Embryonic facial prominence (tissue), 1 donor: ENCODE measurements around the gene SERP2.

Experiments used
- DNase-seq: peaks from one replicate; pipeline ENCODE4 v3.0.0-alpha.2; 2016; ENCODE audit errors: extremely low spot score

SERP2 gene

DNA sequence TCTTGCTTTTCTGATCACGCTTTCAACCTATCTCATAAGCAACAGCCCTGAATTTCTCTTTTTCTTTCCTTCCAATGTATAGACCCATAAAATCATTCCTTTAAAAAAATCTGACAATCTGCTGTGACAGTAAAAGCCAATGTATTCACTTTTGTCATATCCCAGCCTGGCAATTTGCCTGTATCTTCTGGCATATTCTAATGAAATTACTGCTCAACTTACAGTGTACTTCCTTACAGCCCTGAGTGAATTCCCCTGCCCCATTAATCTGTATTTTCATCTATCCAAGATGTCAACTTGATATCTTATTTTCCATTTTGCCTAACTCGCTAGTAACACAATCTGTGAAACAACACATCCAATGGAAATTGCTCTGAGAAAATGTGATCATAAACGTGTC is 18.0 kb upstream of the SERP2 start:
- no peak for DNase-seq

- no peak for DNase-seq
Measured at GRCh38 chr13:44359983-44360375, 13.6 kb upstream of the SERP2 start.

GRCh38 chr13:44362394-44363040 is 11.1 kb upstream of the SERP2 start:
- no peak for DNase-seq

DNA sequence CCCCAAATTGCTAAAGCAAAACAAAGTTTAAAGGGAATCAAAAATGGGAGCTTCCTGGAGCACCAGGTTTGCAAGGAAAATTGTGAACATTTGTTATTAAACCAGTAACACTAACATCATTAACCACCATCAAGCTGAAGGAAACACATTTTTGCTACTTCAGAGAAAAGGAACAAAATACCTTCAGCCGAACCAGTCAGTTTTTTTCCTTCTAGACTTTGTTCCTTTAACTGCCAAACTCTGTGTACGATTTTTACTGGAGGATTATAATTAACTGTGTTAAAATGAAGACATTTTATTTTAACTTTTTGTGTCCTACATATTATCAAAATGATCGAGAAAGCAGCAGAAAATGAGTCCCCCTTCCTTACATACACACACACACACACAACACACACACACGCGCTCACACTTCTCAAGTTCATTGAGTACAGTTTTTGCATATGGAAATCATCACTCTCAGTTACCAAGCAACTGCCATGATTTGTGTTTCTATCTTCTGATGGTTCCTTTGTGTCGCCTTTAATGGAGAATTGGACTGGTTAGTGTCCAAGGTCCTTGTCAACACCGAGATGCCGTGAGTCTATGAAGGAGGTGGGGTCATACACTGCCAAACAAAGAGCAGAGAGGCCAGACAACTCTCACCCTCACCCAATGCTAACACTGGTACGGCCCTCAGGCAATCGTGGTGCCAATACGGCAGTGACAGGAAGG is 9.8 kb upstream of the SERP2 start:
- no peak for DNase-seq

- DNase-seq = no peak
Measured at GRCh38 chr13:44364345-44365000, 9.2 kb upstream of the SERP2 start.

DNA sequence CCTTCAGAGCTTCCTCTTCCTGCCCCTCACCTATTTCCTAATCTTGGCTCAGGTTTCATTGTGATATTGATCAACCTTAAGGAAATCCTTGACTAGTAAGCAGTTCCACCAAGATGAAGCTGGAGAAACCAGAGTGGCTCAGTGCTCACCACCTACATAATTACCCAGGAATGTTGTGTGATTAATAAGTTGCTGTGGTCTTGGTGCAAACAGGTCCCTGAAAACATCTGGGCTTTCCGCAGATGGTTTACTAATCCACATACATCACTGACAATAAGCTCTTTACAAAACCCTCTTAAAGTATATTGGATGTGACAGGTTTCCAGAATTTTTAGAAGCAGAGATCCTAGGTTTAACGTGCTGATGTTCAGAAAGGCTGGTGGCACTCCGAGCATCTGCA is 8.6 kb upstream of the SERP2 start:
- DNase-seq = no peak

DNA sequence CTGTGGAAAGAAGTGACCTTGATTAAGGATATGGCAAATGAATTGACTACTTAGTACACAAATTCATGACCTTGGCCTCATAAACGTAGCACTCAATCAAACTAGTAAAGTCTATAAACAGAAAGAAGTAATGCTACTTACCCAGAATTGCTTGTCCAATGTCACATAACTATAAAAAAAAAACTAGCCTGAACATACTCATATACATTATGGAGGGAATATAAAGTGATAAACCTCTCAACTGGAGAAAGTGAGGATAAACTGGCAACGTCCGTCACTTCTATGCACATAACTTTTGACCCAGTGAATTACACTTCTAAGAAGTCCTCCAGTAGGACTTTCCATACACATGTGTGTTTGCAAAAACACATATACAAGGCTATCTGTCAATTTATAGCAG is 7.7 kb upstream of the SERP2 start:
- no peak for DNase-seq

- no peak for DNase-seq
Measured at GRCh38 chr13:44368062-44368591, 5.5 kb upstream of the SERP2 start.

DNA sequence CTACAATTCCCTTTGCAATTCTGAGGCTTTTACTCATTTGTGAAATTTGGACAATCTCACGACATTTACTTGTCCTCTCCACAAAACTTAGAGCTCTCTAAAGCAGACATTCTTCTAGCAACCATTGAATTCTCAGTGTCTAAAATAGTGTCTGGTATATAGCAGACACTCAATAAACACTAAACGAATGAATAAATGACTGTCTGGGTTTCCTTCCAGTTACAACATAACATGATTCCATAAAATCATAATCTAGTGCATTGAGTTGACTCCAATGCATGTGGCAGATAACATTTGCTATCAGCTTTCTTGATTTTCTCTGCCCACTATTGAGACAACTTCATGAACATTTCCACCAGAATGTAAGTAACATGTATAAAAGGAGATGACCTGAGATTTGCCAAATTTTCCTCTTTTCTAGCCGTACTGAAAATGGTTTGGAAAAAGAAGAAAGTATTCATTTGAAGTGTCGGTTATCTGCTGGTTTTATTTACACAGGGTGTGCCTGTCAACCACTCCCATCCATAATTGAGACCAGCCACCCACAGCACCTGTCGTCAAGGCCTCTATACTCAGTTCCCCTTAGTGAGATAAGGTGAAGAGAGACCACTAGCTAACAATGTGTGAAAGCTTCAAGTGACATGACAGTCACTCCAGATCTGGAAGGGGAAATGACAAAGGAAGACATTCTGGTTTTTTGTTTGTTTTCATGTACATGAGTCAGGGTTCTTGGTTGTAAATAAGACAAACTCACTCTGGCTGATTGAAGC is 4.8 kb upstream of the SERP2 start:
- no peak for DNase-seq

GRCh38 chr13:44371421-44371820 is 2.2 kb upstream of the SERP2 start:
- no peak for DNase-seq

DNA sequence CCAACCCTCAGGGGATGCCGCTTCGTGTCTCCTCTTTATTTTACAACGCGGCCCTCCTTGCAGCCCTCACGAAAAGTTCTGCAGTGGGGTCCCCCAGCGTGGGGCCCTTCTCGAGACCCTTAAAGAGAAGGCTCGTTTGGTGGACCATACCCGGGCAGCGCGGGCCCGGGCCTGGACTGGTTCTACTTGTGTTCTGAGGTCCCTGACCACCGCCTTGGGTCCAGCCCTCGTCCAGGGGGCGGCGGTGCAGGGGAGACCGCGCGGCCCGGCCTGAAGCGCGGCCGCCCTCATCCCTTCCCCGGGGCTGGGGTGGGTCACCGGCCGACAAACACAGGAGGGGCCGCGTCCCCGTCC is 400 bp upstream of the SERP2 start:
- DNase-seq = no peak

DNA sequence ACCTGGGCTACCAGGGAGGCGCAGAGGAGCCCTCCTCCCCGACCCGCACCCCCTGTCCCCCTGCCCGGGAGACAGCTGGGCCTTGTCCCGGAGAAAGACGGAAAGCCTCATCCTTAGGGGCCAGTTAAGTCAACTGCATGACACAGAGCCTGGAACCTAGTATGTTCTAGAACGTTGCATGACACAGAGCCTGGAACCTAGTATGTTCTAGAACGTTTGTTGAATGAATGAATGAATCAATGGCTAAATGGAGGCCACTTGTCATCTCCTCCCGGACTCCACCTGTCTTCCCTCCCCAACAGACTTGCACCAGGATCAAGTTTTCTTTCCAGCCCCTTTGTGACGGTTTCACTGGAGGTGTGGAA is 706 bp downstream of the SERP2 start:
- DNase-seq = no peak

GRCh38 chr13:44378277-44378676 is 4.7 kb downstream of the SERP2 start:
- DNase-seq = no peak

DNA sequence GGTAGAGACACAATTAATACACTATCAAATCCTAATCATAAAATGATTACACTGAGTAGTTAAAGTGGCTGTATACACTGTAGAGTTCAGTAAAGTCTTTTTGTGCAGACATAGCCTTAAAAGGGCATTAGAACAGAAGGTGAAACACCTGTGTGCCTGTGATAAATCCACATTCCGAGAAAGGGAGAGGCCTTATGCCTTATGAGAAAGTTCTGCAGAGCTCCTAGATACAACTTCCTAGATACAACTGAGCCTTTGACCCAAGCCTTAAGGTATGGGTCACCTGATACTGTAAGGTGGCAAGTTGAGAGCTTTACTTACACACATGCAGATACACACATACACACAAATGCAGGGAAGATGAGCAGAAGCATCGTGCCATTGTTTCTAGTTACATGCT is 6.3 kb downstream of the SERP2 start:
- no peak for DNase-seq

GRCh38 chr13:44380404-44381165 is 7.0 kb downstream of the SERP2 start:
- DNase-seq = no peak

DNA sequence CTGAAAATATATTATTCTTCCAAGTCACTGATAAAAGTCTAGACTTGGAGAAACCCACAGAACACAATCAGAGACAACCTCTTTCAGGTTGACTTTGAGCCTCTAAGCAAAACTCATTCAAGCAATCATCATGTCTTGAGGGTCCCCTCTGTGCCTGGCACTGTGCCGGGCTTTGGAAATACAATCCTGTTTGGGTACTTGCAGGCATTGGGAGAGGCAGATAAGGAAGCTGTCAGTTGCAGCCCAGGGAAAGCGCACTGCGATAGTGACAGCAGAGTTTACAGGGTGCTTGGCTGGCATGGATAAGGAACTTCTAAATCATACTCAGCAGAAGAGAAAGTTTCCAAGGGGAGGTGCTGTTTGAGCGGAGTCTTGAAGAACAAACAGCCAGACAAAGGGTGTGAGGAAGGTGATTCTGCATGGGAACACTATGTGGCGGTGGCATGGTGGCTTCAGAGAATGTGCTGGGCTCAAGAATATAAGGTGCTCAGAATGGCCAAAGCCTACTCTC is 9.1 kb downstream of the SERP2 start:
- DNase-seq = no peak

DNA sequence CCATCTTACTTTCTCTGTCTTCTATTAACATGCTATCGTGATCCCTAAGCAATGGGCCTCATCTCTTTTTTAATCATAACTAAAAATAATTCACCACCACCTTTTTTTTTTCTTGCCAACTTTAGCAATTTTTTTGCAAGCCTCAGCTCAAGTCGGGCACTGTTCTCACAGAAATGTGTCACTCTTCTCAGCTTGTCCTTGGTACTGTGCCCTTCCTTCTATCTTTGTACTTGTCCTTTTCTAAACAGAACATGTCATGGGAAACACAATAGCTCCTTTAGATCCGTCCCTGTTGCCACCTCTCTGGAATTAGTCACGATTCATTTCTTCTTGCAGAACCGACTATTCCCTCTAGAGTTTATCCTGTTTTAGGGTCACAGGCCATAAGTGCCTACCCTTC is 10.3 kb downstream of the SERP2 start:
- no peak for DNase-seq

GRCh38 chr13:44384778-44385177 is 11.2 kb downstream of the SERP2 start:
- no peak for DNase-seq

DNA sequence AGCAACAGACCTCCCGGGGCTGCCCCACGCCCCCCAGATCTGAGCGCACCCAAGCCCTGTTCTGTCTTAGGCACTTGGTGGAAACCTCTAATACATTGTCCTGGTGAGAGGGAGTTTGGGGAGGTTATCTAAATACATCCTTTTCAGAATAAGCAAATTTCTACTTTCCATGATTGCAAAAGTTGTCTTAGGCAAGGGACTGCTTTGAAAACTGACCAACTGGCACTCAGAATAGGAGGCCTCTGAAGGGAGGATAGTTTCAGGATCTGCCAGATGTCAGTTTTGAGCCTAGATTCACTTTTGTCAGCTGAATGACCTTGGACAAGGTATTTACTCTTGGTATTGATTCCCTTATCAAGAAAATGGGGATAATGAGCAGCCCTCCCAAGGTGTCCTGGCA is 11.8 kb downstream of the SERP2 start:
- no peak for DNase-seq

DNA sequence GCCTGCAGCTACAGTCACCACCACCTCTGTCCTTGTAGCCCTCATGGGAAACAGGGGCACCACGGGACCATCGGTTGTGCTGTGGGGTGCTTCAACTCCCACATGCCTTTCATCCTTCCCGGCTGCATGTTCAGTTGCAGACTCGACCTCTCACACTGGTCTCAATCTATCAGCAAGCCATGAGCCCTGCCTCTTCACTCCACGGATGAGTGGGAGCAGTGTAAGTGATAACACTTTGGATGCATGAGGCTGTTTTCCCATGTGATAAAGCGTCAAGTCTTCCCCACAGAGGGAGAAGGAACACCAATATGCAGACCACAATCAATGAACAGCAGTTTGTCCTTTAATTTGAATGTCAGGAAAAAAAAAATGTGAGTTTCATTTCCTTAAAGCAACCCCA is 12.2 kb downstream of the SERP2 start:
- no peak for DNase-seq

DNA sequence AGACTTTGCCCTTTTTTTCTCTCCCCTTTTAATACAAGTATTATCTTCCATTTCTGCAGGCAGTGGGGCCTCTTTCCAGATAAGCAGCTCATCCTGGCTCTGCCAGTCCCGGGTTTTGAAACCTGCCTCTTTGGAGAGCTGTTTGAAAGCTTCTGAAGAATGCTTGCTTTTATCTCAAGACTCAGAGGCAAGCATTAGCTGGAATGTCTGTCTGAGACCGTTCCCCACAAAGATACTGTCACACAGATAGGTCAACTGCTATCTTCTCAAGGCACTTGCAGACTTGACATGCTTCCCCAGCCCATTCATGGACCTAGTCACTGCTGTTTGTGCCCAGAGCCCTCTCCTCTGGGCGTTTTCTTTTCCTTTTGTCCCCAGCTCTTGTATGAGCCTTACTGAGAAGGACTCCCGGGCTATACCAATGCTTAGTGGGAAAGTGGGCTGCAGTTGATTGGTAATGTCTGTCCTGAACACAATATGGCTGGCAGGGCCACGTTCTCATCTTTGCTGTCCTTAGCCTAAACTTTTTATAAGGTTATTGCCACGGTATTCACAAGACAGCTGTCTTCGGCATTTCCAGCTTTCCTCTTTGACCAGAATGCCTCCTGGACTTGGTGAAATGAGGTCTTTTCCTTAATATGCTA is 13.4 kb downstream of the SERP2 start:
- DNase-seq = no peak
